Islet of Langerhans (tissue), 1 donor: ENCODE measurements around the gene IZUMO4.
"Not testable (repeated sequence)": the region's sequence is repeated elsewhere in the genome, so short reads cannot be mapped to it uniquely, and the experiment has no call there.

Experiments used
- FAIRE-seq: peaks from one replicate; lab custom pipeline; 2011; peaks lifted over from hg19 to GRCh38; lab: Jason Lieb, UNC

IZUMO4 gene

DNA sequence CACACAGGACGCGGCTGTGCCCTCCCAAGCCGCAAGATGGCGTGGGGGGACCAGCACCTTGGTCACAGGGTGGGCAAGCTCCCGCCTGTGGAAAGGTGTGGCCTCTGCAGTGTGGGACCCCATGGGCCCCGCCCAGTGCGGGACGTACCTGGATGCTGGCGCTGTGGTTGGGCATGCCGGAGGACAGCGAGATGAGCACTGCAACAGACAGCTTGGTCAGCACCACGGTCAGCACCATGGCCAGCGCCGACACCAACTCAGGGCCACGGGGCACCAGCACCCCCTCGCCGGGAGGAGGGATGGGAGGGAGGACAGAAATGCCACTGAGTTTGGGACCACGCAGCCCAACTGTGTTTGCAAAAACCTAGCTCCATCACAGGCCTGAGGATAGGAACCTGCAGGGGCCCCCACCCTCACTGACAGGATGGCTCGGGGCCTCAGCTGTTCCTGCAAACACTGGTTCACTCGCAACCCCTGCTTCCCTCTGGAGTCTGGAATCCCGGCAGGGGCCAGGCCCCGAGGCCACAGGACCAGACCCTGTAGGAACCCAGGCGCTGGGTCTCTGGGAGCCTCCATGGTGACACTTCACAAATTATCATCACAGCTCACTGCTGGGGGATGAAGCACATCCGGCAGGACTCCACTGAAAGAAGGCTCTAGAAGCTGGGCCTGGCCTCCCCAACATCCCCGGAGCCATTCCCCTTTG lies 27.1 kb downstream of the IZUMO4 start:
- no peak for FAIRE-seq

DNA sequence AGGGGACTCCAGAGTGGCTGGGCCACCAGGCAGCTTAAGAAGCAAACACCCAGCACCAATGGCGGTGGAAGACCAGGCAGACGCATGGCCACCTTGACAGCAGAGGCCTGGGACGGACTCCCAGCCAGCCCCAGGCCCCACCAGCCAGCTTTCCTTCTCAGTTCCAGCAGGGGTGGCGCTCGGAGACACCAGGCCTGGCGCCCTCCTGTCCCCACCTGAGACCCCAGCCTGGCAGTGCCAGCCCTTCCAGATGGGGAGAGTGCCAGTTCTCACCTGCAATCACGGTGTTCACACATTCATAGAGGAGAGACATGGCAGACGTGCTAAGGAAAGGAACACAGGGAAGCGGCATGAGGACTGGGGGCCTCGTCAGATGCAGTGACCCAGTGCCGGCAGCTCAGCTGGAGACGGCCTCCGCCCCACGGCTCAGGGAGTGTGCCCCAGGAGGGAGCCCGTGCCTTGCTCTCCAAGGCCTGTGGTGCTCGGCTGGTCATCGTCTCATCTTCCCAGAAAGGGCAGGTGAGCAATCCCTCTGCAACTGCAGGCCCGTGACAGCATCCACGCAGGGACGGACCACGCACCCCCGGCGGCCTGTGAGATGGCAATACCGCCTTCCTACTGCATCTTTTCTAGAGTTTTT lies 30.3 kb downstream of the IZUMO4 start:
- no peak for FAIRE-seq

DNA sequence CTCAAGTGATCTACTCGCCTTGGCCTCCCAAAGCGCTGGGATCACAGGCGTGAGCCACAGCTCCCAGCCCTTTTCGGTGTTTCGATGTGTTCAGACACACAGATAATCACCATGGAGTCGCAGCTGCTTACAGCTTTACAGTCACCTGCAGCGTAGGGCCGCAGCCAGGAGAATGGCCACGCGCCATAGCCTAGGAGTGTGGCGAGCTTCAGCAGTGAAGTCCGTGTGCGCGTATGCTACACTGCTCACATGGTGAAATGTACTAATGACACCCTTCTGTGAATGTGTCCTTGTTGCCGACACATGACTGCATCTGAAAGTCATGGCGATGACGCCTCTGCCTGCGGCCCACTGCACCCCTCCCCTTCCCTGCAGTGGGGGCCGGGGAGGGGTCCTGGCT lies 31.0 kb downstream of the IZUMO4 start:
- FAIRE-seq: no peak

DNA sequence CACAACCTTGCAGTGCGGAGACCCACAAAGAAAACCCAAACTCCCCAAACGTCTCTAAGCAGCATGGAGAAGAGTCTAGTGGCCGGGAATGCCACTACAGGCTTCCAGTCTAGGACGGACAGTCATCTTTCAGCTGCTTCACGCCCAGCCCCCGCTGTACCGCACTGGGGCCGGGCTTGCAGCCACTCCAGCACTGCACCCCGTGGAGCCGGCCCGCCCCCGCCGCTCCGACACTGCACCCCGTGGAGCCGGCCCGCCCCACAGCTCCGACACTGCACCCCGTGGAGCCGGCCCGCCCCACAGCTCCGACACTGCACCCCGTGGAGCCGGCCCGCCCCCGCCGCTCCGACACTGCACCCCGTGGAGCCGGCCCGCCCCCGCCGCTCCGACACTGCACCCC lies 31.5 kb downstream of the IZUMO4 start:
- not testable (repeated sequence) for FAIRE-seq

DNA sequence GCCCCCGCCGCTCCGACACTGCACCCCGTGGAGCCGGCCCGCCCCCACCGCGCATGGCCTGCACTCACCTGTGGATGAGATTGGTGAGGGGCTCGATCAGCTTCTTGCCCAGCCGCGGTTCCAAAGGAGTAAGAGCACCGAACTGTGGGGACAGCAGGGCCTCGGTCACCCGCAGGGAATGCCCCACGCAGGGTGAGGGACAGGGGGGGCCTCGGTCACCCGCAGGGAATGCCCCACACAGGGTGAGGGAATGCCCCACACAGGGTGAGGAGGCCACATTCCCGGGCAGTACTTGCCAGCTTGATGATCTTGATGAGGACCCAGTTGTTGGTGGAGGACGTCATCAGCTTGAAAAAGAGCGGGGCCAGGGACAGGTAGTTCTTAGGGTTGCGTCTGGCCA lies 32.3 kb downstream of the IZUMO4 start:
- FAIRE-seq: no peak

DNA sequence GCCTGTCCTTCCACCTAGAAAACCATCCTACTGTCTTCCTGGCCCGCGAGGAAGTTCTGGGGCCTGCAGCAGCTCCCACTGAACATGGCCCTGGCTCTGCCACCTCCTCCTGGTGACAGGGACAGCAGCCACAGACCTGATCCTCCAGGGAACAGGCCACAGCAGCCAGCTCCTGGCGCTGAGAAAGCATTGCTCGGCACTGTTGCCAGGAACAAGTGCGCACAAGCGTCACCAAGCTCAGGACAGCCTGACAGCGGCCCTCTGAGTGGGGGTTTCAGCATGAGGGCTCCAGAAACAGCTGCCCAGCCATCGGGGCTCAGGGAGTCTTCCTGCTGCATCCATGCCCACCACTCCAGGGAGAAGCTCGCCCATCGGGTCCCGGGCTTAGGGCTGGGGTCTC lies 32.8 kb downstream of the IZUMO4 start:
- FAIRE-seq: no peak

DNA sequence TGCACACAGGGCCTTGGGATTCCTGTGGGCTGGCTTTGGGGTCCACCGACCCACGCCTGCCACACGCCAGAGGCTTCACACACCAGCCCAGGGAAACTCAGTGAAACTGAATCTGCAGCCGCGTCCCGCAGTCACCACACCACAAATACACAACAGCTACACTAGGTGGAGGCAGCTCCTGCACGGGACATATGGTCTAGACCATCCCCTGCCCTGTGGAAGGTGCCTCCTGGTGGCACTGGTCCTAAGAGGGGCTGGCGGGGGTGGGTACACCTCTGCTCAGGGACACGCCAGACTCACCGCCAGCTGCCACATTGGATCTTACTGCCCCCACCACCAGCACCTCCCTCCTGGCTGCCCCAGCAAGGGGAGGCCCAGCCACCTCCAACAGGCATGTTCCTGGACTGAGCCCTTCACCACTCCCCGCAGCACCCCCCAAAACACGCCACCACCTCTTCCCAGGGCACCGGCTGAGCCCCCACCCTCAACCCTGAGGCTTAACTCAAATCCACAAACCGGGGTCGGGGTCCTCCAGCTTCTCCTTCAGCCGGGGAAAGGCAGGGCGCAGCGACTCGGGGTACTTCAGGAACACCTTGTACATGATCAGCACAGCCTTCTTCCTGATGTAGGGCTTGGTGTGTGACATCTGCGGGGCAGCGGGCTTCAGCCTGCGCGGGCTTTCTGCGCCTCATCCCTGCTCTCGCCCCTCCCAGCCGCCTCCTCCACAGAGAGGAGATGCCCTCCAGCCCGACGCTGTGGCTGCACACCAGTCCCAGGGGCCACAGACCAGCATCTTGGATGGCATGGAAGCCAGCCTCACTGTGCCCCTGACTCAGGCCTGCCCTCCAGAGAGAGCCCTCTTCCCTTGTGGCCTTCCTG lies 33.4 kb downstream of the IZUMO4 start:
- FAIRE-seq: no peak

DNA sequence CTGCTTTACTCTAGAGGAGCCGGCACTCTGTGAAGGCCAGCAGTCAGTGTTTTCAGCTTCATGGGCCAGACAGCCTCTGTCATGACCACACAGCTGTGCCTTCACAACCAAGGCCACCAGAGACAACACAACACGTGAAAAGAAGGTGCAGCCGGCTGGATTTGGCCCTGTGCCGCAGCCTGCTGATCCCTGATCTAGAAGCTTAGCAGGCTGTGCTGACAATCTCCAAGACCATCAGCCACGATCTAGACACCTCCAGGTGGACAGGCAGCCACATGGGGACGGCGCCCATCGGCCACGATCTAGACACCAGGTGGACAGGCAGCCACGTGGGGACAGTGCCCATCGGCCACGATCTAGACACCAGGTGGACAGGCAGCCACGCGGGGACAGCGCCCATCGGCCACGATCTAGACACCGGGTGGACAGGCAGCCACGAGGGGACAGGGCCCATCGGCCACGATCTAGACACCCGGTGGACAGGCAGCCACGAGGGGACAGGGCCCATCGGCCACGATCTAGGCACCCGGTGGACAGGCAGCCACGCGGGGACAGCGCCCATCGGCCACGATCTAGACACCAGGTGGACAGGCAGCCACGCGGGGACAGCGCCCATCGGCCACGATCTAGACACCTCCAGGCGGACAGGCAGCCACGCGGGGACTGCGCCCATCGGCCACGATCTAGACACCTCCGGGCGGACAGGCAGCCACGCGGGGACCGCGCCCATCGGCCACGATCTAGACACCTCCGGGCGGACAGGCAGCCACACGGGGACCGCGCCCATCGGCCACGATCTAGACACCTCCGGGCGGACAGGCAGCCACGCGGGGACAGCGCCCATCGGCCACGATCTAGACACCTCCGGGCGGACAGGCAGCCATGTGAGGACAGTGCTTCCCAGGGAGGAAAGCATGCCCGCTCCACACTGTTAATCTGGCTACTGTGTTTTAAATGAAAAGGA lies 34.6 kb downstream of the IZUMO4 start:
- FAIRE-seq: not testable (repeated sequence)

DNA sequence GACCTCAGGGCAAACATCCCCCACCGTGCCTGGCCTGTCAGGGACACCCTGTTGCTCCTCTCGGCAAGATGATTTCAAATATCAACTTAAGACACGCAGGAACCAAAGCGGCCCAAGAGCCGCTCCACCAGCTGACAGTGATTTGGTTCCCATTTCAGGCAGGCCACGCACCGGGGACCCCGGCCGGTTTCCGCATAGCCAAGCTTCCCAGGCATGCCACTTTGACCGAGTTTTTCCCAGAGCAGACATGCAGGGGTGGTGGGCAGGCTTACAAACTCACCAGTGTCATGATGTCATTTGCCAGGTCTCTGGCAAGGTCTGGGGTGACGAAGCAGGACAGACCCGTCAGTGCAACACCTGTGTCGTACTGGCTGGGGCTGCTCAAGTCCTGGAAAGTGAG lies 35.5 kb downstream of the IZUMO4 start:
- FAIRE-seq: no peak

DNA sequence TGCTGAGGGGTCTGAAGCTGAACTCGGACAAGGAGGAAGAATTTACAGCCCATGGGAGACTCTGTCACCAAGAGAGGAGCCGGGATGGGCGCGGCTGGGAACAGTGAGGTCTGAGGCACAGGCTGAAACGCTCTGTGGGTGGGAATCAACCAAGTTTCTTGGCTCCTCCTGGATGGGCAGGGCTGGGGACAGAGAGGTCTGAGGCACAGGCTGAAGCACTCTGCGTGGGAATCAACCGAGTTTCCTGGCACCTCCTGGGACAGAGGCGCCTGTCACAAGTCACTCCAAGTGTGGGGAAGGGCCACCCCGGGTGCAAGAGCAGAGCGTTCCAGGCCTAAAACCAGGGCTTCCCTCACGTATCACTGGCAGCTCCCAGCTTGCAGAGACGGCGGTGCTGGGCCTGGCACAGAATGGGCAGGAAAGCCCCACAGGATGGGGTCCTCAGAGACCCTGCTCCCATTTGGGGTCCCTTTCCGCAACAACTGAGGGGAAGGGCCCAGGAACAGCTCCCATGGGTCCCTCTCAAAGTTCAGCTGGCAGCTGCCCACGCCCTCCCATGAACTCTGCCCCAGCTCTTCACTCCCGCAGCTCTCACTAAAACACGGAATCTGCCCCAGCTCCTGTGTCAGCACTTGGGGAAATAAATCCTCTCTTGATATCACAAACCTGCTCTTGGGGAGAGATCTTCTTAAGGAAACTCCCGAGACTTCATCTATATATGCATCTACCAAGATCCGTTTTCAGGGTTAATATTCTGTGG lies 36.2 kb downstream of the IZUMO4 start:
- FAIRE-seq: no peak

DNA sequence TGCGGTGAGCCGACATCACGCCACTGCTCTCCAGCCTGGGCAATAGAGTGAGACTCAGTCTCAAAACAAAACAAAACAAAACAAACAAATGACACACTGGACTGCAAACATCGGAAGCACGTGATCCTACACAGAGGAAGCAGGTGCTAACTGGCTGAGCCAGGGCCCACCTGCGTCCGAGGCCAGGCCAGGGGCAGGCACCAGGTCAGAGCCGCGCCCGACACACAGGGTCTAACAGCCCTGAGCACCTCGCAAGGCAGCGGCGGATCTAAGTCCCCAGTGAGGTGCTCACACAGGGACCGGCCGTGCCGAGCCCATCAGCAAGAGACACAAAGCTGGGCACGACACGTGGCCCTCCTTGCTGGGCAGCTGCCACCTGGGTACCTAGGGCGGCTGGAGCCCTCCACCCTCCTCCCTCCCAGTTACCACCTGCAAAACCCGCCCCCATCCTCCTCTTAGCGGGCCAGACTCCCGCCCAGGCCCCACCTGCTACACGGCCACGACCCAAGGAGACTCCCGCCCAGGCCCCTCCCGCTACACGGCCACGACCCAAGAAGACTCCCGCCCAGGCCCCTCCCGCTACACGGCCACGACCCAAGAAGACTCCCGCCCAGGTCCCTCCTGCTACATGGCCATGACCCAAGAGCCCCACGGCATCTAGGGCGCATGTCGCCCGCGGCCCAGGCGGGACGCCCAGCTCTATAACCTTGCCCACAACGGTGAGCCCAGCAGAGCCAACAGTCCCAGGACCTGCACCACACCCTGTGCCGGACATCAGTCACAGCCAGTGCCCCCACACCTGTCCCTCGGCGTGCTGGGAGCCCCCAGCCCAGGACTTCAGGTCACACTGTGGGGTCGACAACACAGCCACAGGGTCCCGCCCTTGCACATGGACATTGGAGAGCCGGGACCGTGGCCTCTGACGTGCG lies 39.0 kb downstream of the IZUMO4 start:
- FAIRE-seq: no peak

DNA sequence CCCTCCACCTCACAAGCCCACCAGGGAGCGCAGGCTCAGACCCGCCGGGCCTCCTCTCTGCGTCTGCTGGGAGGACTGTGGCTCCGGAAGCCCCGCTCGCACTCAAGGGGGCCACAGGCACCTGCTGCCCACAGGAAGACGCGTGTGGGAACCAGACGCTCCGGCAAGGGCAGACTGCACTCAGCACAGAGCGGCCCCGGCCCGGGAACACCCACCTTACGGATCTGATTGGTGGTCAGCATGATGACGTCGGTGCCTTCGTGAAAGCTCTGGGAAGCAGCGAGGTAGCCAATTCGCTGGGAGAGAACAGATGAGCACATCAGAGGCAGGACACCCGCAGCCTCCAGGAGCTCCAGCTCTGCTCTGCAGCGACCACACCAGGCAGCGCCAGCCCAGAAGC lies 40.1 kb downstream of the IZUMO4 start:
- no peak for FAIRE-seq

DNA sequence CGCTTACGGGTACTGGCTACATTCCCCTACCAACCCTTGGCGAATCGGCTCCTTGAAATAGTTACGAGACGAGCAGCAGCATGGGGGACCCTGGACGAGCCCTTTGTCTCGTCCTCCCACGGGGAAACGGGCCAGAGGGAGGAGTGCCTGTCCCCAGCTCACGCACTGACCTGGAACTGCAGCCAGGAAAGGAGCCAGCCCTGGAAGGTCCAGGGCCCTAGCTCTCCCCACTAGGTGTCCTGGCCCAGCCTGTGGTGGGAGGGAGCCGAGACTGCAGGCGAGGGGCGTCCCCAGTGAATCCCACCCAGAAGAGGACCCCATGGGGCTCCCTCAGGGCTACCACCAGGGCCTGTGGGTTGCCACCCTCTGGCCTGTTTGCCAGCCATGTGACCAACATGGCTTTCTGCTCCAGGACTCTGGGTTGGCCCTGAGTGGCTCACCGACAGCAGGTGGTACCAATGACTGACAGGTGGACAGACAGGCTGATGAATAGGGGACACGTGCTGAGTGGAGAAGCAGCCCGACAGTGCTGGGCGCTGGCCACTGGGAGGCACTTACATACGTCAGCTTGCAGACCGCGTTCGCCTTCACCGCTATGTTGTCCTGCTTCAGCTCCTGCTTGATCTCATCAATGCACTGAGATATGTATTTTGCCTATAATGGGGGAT lies 41.5 kb downstream of the IZUMO4 start:
- no peak for FAIRE-seq

DNA sequence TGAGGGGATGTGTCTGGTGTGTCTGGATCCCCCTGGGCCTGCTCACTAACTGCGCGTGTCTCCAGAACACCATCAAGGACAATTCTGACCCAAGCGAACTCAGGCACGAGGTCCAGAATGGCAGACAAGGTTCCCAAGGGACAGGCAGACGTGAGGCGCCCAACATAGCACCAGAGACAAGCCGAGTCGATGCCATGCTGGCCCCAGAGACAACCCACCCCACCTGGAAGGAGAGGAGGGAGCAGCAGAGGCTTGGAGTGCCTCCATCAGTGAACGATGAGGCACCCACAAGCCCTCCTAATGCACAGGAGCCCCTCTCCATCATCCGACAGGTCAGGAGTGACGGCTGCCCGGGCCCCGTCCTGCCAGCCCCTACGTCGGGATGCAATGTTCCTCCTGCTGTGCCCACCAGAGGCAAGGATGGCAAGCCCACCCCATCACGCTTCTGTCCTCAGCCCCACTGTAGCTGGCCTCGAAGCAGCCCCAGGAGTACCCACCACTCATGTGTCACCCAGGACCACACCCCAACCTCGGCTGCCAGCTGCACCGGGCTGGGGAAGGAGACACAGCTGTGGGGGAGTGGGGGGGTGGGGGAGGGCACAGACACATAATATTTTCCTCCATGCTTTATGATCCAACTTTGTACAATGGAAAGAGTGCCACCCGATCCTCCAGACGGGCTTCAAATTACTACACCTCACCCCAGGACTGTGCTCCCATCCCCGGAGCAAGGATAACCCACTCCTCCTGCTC lies 42.8 kb downstream of the IZUMO4 start:
- no peak for FAIRE-seq

DNA sequence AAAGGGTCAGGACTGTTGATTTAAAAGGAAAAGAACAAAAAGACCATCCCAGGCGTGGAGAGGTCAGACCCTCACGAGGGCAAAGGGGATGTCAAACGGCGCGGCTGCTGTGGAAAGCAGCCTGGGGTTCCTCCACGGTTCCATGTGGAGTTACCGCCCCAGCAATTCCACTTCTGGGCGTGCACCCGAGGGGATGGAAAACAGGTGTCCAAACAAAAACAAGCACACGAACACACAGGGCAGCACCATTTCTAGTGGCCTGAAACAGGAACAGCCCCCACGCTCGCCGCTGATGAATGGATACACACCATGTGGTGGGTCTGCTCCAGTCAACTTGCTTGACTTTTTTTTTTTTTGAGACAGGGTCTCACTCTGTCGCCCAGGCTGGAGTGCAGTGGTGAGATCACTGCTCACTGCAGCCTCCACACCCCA lies 43.4 kb downstream of the IZUMO4 start:
- no peak for FAIRE-seq

DNA sequence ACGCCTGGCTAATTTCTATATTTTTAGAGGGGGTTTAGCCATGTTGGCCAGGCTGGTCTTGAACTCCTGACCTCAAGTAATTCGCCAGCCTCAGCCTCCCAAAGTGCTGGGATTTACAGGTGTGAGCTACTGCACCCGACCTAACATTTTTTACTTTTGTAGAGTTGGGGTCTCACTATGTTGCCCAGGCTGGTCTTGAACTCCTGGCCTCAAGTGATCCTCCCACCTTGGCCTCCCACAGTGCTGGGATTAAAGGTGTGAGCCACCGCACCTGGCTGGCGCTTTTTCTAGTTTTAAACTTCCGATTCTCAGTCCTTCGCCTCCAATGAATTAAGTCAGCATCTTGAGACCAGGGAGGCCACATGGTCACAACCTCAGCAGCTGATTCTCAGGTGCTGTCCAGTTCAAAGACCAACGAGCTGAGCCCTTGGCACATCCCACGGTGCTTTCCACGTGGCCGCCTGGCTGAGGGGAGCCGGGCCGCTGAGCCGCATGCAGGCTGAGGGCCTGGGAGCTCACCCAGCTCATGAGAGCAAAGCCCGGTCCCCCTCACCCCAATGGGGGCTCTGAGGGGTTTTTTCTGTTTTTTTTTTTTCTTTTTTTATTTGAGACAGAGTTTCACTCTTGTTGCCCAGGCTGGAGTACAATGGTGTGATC lies 45.6 kb downstream of the IZUMO4 start:
- no peak for FAIRE-seq

DNA sequence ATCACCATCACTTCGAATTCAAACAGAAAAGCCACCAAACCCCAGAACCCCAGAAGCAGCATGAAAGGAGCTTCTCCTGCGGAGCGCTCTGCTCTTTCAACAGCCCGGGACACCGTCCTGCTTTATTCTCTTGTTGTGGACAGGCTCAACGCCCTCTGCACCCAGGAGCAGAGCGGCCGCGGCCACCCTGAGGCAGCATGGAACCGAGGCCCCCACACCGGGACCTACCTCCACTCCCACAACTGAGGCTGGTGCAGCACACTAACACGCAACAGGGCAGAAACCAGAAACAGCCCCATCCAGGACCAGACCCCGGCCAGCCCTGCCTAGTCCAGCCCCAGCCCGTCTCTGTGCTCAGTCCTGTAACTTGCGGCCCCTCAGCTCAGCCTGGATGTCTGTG lies 47.5 kb downstream of the IZUMO4 start:
- FAIRE-seq: no peak

DNA sequence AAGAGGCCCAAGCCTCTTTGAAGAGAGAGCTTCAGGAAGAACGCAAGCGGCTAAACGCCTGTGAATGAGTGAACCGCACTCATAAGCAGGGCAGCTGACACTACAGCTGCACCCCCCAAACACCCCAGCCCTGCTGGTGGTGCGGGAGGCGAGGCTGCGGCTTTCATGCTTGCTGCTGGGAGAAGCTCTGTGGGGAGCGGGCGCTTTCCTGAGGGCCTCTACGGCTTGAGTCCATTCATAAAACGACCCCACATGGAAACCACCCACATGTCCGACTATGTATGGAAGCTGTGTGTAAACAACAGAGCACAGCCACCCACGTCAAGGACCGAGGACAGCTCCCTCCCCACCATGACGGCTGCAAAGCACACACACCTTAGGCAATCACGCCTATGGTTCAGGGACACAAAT lies 49.1 kb downstream of the IZUMO4 start:
- FAIRE-seq: no peak
